Dendritic cell treated with granulocyte-macrophage colony-stimulating factor and Interleukin-4, amounts not matched to agents 40 ng/mL and 50 ng/mL, for 4 days (primary cell): ENCODE measurements around the gene THAP4.
"Not testable (repeated sequence)": the region's sequence is repeated elsewhere in the genome, so short reads cannot be mapped to it uniquely, and the experiment has no call there.

Source experiments
- H3K27ac Mint-ChIP-seq: one replicate; pipeline ENCODE4 v1.8.0; 2022; ENCODE audit warnings: mild to moderate bottlenecking, mixed read lengths
- H3K27me3 Mint-ChIP-seq: one replicate; pipeline ENCODE4 v1.8.0; 2022; ENCODE audit warnings: mild to moderate bottlenecking, mixed read lengths
- H3K36me3 Mint-ChIP-seq: one replicate; pipeline ENCODE4 v1.8.0; 2022; ENCODE audit warnings: low read depth, mixed read lengths
- H3K4me1 Mint-ChIP-seq: one replicate; pipeline ENCODE4 v1.8.0; 2022; ENCODE audit warnings: low read depth, mixed read lengths
- H3K4me3 Mint-ChIP-seq: one replicate; pipeline ENCODE4 v1.8.0; 2022; ENCODE audit warnings: mild to moderate bottlenecking, moderate library complexity, mixed read lengths
- H3K9me3 Mint-ChIP-seq: one replicate; pipeline ENCODE4 v1.8.0; 2022; ENCODE audit warnings: mixed read lengths
- intact Hi-C: fragments of 100-400 bp; cut with micrococcal nuclease; formaldehyde crosslinking; loops from one replicate; pipeline ENCODE4 v1.15.0; 2022

The THAP4 gene

DNA sequence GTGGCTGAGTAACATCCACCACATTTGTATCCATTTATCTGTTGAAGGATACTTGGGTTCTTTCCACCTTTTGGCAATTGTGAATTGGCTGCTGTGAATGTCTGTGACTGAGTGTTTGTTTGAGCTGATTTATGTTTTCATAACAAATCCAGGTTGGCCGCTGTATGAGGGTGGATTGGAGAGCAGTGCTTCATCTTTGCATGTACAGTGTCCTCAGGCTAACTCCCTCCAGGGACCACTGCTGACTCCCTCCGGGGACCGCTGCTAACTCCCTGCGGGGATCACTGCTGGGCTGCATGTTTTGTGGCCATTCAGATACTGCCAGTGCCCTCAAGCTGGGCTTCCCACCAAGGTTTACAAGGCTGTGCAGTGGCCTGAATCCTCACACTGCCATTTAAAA is 68.2 kb downstream of the THAP4 start:
- Mint-ChIP-seq H3K27ac (no peak overlapping the region), H3K36me3 (no peaks in the 10 kb centered on the region), H3K27me3 (no peaks in the 10 kb centered on the region), H3K4me3 (no peak overlapping the region), H3K4me1 (no peaks in the 10 kb centered on the region), H3K9me3 (no peaks in the 10 kb centered on the region)
- intact Hi-C loops, result no loop called here

DNA sequence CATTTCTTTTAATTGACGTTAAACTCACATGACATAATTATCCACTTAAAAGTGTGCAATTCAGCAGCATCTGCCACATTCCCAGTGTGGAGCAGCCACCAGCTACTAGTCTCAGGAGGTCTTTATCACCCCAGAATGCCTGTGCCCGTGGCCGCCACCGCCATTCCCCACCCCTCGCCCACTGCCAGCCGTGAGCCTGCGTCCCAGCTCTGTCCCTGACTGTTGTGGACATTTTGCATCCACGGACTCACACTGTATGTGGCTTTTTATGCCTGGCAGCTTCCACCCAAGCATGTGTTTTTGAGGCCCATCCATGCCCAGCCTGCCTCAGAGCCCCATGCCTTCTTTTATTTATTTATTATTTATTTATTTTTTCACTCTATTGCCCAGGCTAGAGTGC is 69.2 kb downstream of the THAP4 start:
- H3K27me3 Mint-ChIP-seq, result peaks cover 1% of the 10 kb centered on the region
- H3K4me1 Mint-ChIP-seq, result no peaks in the 10 kb centered on the region
- H3K4me3 Mint-ChIP-seq, result no peak overlapping the region
- H3K27ac Mint-ChIP-seq, result no peak overlapping the region
- H3K36me3 Mint-ChIP-seq, result no peaks in the 10 kb centered on the region
- intact Hi-C loops, result no loop called here
- H3K9me3 Mint-ChIP-seq, result no peaks in the 10 kb centered on the region

DNA sequence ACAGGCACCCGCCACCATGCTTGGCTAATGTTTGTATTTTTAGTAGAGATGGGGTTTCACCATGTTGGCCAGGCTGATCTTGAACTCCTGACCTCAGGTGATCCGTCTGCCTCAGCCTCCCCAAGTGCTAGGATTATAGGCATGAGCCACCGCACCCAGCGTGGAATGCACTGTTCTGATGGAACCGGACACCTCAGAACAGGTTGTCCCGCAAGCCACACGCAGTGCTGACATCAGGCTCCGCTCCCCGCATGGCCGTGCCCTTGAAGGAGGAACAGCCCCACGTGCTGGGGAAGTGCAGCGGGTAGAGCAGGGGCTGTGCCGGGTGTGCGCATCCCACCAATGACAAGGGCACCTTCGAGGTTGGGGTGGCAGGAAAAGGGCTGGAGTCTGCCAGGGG is 69.7 kb downstream of the THAP4 start:
- H3K27me3 Mint-ChIP-seq, H3K9me3 Mint-ChIP-seq, H3K27ac Mint-ChIP-seq, H3K4me3 Mint-ChIP-seq, intact Hi-C loops, H3K4me1 Mint-ChIP-seq, H3K36me3 Mint-ChIP-seq: not testable (repeated sequence)

DNA sequence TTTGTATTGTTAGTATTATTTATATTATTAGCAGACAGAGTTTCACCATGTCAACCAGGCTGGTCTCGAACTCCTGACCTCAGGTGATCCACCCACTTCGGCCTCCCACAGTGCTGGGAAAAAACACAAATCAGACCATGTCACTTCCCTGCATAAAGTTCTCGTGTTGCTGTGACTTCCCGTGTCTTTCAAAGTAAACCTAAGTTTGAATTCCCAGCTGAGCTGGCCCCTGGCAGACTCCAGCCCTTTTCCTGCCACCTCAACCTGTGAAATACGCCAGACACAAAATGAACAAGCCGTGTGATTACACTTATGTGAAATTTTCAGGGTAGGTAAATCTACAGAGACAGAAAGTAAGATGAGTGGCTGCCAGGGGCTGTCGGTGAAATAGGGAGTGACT is 70.5 kb downstream of the THAP4 start:
- intact Hi-C loops, result no loop called here
- Mint-ChIP-seq H3K4me1 (no peaks in the 10 kb centered on the region), H3K4me3 (no peak overlapping the region), H3K36me3 (no peaks in the 10 kb centered on the region), H3K9me3 (no peaks in the 10 kb centered on the region), H3K27me3 (peaks cover 6% of the 10 kb centered on the region), H3K27ac (no peak overlapping the region)

DNA sequence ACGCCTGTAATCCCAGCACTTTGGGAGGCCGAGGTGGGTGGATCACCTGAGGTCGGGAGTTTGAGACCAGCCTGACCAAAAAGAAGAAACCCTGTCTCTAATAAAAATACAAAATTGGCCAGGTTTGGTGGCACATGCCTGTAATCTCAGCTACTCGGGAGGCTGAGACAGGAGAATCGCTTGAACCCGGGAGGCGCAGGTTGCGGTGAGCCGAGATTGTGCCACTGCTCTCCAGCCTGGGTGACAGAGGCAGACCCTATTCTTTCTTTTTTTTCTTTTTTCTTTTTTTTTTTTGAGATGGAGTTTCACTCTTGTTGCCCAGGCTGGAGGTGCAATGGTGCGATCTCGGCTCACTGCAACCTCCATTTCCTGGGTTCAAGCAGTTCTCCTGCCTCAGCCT is 70.9 kb downstream of the THAP4 start:
- H3K27ac Mint-ChIP-seq, H3K4me1 Mint-ChIP-seq, intact Hi-C loops, H3K9me3 Mint-ChIP-seq, H3K27me3 Mint-ChIP-seq, H3K4me3 Mint-ChIP-seq, H3K36me3 Mint-ChIP-seq: not testable (repeated sequence)

DNA sequence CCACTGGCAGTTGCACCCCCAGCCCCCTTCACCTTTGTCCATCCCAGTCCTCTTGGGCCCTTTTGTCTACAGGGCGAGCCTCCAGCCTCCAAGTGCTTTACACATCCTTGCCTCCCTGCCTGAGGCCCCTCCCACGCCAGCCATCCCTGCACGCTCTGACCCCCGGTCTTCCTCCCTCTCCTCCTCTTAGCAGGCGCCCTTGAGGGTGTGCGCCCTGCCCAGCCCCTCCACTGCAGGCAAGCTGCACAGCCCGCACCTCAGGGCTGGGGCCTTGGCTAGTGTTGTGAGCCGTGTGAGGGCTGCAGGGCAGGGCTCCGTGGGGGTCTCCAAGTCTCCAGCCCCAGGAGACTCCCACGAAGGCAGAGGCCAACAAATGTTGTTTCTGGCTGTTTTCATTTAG is 71.5 kb downstream of the THAP4 start:
- Mint-ChIP-seq H3K27me3 (peaks cover 14% of the 10 kb centered on the region), H3K27ac (no peak overlapping the region)

DNA sequence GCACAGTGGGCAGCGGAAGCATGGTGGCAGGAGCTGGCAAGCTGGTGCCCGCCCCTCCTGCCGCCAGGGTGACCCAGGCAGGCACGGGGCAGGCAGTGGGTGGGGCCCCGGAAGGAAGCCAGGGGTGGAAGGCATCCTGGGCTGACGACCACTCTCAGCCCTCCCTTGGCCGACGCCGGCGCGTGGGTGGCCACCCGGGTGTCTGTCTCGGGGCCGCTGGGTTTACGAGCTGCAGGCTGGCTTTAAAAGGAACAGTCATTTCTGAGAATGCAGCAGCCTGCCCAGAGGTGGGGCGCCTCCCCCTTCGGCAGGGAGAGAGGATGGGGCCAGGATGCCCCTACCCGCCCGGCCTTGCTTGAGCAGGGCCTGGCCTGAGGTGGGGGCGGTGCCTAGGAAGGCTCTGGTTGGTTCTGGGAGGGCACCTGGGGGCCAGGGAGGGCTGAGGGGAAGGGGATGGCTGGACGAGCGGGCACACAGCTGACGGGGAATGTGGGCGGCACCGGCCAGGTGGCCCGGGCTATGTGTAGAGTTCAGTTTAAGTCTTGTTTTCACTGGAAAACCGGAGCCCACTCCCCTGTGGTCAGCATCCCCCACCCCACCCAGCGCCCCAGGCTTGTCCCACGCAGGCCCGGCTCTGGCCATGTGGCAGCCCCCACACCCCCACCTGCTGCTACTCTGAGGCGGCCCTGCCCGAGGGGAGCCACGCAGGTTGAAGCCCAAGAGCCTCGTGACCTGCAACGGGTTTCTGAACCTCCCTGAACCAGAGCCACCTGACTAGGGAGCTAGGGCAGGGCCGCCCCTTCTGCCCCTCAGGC is 72.2 kb downstream of the THAP4 start:
- H3K4me1 Mint-ChIP-seq, result no peaks in the 10 kb centered on the region
- intact Hi-C loops, result no loop called here
- no peak overlapping the region for H3K4me3 Mint-ChIP-seq
- no peak overlapping the region for H3K27ac Mint-ChIP-seq
- no peaks in the 10 kb centered on the region for H3K36me3 Mint-ChIP-seq
- H3K9me3 Mint-ChIP-seq, result no peaks in the 10 kb centered on the region
- peaks cover 20% of the 10 kb centered on the region for H3K27me3 Mint-ChIP-seq

More for the DNA sequence above, 71.5 kb downstream of the THAP4 start:
- Mint-ChIP-seq H3K4me1 (no peaks in the 10 kb centered on the region), H3K4me3 (no peak overlapping the region), H3K36me3 (no peaks in the 10 kb centered on the region), H3K9me3 (no peaks in the 10 kb centered on the region)
- intact Hi-C loops, result no loop called here

DNA sequence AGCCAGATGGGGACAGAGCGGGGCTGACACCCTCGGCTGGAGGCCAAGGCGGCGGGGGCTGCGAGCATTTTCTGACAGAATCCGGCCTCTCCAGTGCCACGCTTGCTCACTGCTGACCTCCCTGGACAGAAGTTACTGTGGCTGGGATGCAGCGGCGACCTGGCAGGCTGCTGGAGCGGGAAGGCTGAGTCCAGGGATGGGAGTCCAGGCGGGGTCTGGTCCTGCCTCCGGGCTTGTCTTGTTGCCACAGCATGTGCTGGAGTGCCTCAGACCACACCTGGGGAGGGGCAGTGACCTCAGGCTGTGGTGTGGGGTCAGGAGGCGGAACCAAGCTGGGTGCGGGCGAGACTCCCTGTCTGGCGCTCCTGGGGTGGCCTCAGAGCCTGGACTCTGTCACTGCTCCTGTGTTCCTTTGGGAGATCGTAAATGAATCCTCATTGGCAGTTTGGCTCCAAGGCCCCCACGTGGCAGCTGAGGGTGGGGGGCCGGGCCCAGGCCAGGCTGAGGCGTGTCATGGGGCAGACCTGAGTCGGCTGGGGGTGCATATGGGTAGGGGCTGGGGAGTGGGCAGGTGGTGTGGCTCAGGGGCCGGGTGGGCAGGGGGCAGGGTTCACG is 72.9 kb downstream of the THAP4 start:
- no peaks in the 10 kb centered on the region for H3K36me3 Mint-ChIP-seq
- no peaks in the 10 kb centered on the region for H3K9me3 Mint-ChIP-seq
- H3K27me3 Mint-ChIP-seq, result peaks cover 26% of the 10 kb centered on the region
- no peaks in the 10 kb centered on the region for H3K4me1 Mint-ChIP-seq
- no peak overlapping the region for H3K4me3 Mint-ChIP-seq
- no peak overlapping the region for H3K27ac Mint-ChIP-seq
- intact Hi-C loops, result no loop called here

DNA sequence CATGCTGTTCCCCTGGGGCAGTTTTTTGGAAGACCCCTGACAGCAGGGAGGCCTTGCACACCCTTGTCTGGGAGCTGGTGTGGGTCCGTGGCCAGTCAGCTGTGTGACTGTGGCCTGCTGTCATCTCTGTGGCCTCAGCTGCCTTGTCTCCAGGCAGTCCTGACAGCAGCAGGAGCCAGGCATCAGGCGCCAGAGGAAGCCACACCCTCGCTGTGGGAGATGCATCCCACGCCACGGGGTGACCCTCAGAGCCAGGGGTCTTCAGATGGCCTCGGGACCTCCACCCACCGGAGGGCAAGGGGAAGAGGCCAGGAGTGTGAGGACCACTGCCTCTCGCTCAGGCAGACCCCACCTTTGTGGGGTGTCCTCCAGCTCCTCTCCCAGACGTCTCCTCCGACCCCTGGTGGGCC is 73.4 kb downstream of the THAP4 start:
- Mint-ChIP-seq H3K36me3 (no peaks in the 10 kb centered on the region), H3K9me3 (no peaks in the 10 kb centered on the region), H3K27ac (no peak overlapping the region), H3K27me3 (peaks cover 27% of the 10 kb centered on the region), H3K4me3 (no peak overlapping the region), H3K4me1 (no peaks in the 10 kb centered on the region)
- intact Hi-C loops, result no loop called here

DNA sequence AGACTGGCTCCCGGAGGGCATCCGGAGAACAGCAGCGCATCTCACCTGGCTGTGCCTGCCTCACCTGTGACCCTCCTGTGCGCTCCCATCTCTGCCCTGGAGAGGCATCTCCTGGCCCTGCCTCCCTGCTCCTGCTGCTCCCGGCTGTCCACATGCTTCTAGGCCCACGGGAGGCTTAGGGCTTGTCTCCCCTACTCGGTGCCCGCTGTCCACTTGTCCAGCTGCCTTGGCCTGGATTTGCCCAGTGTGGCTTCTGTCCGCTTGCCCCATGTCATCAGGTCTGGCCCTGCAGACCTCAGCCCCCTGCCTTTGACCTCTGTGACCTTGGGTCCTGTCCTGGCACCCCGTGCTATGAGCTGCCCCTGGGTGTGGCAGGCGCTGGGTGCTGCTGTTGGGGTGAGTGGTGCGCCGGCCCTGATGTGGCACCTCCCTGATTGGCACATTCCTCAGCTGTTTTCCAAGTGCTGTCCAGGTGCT is 73.9 kb downstream of the THAP4 start:
- Mint-ChIP-seq H3K9me3 (no peaks in the 10 kb centered on the region), H3K4me3 (no peak overlapping the region), H3K36me3 (no peaks in the 10 kb centered on the region), H3K27me3 (peaks cover 32% of the 10 kb centered on the region), H3K4me1 (no peaks in the 10 kb centered on the region), H3K27ac (no peak overlapping the region)
- intact Hi-C loops, result no loop called here

DNA sequence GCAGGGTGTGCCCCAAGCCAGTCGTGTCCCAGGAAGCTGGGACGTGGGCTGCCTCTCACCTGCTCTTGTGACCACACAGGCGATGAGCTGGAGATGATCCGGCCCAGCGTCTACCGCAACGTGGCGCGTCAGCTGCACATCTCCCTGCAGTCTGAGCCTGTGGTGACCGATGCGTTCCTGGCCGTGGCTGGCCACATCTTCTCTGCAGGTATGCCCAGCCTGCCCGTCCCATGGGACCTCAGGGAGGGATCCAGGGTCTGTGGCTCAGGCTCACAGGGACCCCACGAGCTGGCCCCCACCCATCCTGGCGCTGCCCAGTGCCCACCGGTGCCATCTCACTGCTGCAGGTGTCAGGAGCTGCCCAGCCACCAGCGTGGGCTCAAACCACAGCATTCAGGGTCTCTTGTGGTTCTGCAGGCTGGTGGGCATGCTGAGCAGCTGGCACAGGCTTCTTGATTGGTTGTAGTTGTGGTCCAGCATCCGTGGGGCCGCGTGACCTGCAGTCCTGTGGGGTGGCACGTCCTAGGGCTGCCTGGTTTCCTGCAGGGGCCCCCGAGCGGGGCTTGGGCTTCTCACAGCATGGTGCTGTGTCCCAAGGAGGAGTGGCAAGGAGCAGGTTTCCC is 74.6 kb downstream of the THAP4 start:
- Mint-ChIP-seq H3K4me1 (no peaks in the 10 kb centered on the region), H3K27me3 (peaks cover 39% of the 10 kb centered on the region), H3K9me3 (peaks cover 7% of the 10 kb centered on the region), H3K27ac (no peak overlapping the region), H3K36me3 (no peaks in the 10 kb centered on the region), H3K4me3 (no peak overlapping the region)
- intact Hi-C loops, result no loop called here

DNA sequence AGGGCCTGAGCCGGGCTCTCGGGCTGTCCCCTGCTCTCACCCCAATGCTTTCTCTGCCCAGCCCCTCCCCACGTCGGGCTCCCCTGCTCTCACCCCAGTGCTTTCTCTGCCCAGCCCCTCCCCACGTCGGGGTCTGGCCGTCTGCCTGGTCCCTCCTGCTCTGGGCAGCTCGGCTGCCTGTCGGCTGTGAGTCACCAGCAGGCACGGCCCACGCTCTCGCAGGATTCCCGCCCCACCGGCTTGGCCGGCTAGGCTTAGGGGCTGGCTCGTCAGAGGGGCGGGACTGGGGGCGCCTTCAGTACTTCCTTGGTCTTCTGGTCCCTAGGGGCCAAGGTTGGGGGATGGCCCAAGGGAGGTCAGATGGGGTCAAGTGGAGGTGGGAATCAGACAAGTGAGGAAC is 75.1 kb downstream of the THAP4 start:
- intact Hi-C loops, result no loop called here
- H3K36me3 Mint-ChIP-seq, result no peaks in the 10 kb centered on the region
- H3K4me1 Mint-ChIP-seq, result no peaks in the 10 kb centered on the region
- H3K27ac Mint-ChIP-seq, result no peak overlapping the region
- H3K4me3 Mint-ChIP-seq, result no peak overlapping the region
- H3K27me3 Mint-ChIP-seq, result peaks cover 44% of the 10 kb centered on the region
- peaks cover 12% of the 10 kb centered on the region for H3K9me3 Mint-ChIP-seq

DNA sequence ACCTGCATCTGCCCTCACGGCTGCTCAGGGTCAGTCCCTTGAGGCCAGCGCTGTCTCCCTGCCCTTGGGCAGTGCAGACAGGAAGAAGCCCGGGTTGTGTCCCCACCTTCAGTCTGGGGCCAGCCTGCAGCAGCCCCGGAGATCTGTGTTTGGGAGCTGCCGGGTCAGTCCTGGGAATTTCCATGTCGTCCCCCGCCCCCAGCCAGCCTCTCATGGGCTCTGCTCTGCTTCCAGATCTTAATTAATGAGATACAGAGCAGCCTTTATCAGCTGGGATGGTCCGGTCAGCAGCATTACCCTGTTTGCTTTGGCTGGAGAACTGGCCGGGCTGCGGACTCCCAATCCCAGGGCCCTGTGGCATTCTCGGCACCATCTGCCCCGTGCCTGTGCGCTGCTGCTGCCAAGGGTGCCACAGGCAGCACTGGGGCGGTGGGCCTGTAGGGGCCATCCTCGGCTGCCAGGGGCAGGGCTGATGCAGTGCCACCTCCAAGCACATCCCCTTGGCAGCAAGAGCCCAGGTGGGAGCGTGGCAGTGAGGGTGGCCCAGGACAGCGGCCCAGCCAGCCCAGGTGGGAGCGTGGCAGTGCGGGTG is 76.0 kb downstream of the THAP4 start:
- intact Hi-C loops, result no loop called here
- H3K4me1 Mint-ChIP-seq, result no peaks in the 10 kb centered on the region
- H3K27me3 Mint-ChIP-seq, result peaks cover 53% of the 10 kb centered on the region
- no peaks in the 10 kb centered on the region for H3K36me3 Mint-ChIP-seq
- no peak overlapping the region for H3K4me3 Mint-ChIP-seq
- H3K9me3 Mint-ChIP-seq, result peaks cover 16% of the 10 kb centered on the region
- H3K27ac Mint-ChIP-seq, result no peak overlapping the region

DNA sequence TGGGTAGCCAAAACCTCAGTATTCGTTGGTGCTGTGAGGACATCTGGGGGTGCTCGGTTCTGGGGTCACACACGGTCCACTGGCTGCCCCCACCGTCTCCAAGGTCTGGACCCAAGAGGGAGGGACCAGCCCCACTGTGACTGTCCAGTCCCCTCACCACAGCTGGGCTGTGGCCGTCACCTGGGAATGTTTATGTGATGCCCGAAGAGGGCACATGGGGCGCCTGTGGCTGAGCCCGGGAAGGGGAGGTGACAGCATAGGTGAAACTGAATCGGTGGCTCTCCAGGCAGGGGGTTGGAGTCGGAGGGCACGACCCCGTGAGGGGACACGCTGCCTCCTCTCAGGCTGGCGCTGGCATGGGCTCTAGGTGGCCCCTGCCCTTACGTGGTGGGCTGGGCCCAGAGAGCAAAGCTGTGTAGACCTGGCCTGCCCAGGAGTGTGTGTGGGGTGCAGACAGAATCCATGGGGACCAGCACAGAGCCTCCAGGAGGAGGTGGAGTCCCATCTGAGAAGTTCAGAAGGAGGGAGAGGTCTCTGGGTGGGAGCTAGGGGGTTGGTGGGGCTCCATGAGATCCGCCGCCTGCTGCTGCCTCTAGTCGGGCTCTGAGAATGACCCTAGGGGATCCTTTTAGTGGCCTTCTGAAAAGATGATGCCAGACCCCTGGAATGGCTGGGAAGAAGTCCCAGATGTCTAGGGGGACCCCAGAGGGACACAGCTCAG is 76.6 kb downstream of the THAP4 start:
- H3K4me1 Mint-ChIP-seq, result no peaks in the 10 kb centered on the region
- H3K9me3 Mint-ChIP-seq, result peaks cover 16% of the 10 kb centered on the region
- peaks cover 60% of the 10 kb centered on the region for H3K27me3 Mint-ChIP-seq
- no peaks in the 10 kb centered on the region for H3K36me3 Mint-ChIP-seq
- intact Hi-C loops, result no loop called here
- no peak overlapping the region for H3K4me3 Mint-ChIP-seq
- H3K27ac Mint-ChIP-seq, result no peak overlapping the region
